ENCODE data around the gene TXNRD1.

Gene TXNRD1

GRCh38 chr12:104345234-104346066 is 129.9 kb downstream of the TXNRD1 start:
- Histone ChIP-seq H3K36me3 (ENCODE audit: control insufficient read depth, insufficient read depth, low read length) (peaks cover 42% of the 10 kb centered on the region), H3K4me3 (ENCODE audit: insufficient read depth, low read depth, low read length, poor library complexity, severe bottlenecking) (no peak overlapping the region), H3K27me3 (replicated peaks; ENCODE audit: control insufficient read depth, insufficient read depth, low read length, poor library complexity, severe bottlenecking) (no peaks in the 10 kb centered on the region), H3K9me3 (ENCODE audit: control insufficient read depth, low read length) (no peaks in the 10 kb centered on the region), H3K27ac (ENCODE audit: insufficient read depth, low read length, poor library complexity, severe bottlenecking) (no peak overlapping the region), H3K4me1 (ENCODE audit: control insufficient read depth, insufficient read depth, low read length, poor library complexity, severe bottlenecking) (no peaks in the 10 kb centered on the region)
- no peak for DNase-seq

DNA sequence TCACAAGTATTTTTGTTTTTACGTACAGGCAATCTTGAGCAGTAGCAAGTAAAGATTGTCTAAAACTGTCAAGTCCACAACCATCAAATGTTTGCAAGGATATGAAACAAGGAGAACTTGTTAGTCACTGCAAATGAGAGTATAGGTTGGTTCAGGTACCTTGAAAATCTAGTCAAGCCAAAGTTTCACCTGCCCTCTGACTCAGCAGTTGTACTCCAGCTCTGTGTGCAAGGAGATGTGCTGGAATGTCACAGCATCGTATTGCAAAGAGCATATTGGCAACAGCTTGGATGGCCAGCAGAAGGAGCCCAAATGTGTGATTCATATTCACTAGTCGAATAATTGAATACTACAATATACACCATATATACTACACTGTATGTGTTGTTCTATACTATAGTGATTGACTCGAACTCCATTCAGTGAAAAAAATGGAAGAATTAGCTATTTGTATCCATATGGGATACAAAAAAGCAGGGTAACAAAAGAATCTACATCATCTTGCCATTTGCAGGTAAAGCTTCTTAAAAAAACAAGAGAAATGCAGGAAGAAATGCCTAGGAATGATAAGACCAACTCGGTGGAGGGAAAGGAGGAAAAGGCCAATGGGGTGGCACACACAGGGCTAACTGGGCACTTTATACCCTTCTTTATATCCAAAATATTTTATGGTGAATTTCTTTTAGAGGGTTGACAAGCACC is 131.9 kb downstream of the TXNRD1 start:
- H3K27me3 ChIP-seq (replicated peaks; ENCODE audit: control insufficient read depth, insufficient read depth, low read length, poor library complexity, severe bottlenecking), result no peaks in the 10 kb centered on the region
- H3K36me3 ChIP-seq (ENCODE audit: control insufficient read depth, insufficient read depth, low read length), result peaks cover 32% of the 10 kb centered on the region
- no peak overlapping the region for H3K4me3 ChIP-seq (ENCODE audit: insufficient read depth, low read depth, low read length, poor library complexity, severe bottlenecking)
- H3K4me1 ChIP-seq (ENCODE audit: control insufficient read depth, insufficient read depth, low read length, poor library complexity, severe bottlenecking), result no peaks in the 10 kb centered on the region
- no peaks in the 10 kb centered on the region for H3K9me3 ChIP-seq (ENCODE audit: control insufficient read depth, low read length)
- DNase-seq, result no peak
- no peak overlapping the region for H3K27ac ChIP-seq (ENCODE audit: insufficient read depth, low read length, poor library complexity, severe bottlenecking)

GRCh38 chr12:104348283-104348993 is 132.9 kb downstream of the TXNRD1 start:
- Histone ChIP-seq H3K27me3 (replicated peaks; ENCODE audit: control insufficient read depth, insufficient read depth, low read length, poor library complexity, severe bottlenecking) (no peaks in the 10 kb centered on the region), H3K9me3 (ENCODE audit: control insufficient read depth, low read length) (no peaks in the 10 kb centered on the region), H3K4me3 (ENCODE audit: insufficient read depth, low read depth, low read length, poor library complexity, severe bottlenecking) (no peak overlapping the region), H3K27ac (ENCODE audit: insufficient read depth, low read length, poor library complexity, severe bottlenecking) (no peak overlapping the region), H3K4me1 (ENCODE audit: control insufficient read depth, insufficient read depth, low read length, poor library complexity, severe bottlenecking) (no peaks in the 10 kb centered on the region), H3K36me3 (ENCODE audit: control insufficient read depth, insufficient read depth, low read length) (peaks cover 26% of the 10 kb centered on the region)
- no peak for DNase-seq

DNA sequence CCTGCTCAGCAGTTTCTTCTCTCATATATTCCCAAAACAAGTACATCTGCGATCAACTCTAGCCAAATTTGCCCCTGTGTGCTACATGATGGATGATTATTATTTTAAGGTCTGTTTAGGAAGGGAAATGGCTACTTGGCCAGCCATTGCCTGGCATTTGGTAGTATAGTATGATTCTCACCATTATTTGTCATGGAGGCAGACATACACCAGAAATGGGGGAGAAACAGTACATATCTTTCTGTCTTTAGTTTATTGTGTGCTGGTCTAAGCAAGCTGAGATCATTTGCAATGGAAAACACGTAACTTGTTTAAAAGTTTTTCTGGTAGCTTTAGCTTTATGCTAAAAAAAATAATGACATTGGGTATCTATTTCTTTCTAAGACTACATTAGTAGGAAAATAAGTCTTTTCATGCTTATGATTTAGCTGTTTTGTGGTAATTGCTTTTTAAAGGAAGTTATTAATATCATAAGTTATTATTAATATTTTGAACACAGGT is 133.5 kb downstream of the TXNRD1 start:
- no peak overlapping the region for H3K4me3 ChIP-seq (ENCODE audit: insufficient read depth, low read depth, low read length, poor library complexity, severe bottlenecking)

DNA sequence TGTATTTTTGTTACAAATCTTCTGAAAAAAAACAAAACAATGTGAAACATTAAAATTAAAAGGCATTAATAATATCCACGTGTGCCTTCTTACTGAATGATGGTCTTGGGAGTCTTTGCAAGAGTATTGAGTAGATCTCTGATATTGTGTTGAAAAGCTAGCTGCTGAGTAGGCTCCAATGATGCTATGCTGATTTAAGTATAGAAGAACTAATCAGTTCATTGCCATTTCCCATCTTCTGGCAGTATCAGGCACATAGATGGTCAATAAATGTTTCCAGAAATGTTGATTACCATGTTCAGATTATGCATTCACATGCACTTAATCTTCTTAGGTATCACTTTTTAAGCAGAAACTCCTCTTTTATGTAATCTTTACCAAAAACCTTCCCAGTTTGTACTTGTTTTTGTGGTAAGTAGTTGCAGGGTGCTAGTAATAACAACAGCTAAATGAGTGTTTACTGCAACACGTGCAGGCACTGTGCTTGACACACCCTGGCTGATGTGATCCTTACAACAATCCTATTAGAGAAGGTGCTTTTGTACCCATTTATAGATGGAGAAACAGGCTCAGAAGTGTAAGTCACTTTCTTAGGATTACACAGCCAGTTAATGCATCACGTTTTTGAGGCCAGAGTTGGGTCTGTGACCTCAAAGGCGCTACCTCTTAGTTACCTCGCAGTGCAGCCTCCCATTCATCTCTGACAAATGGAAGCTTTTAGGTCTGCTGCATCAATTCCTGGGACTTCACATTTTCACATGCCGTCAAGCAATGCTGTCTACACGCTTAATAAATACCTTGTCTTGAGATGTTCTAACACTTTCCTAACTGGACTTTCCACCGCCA is 134.9 kb downstream of the TXNRD1 start:
- peaks cover 26% of the 10 kb centered on the region for H3K36me3 ChIP-seq (ENCODE audit: control insufficient read depth, insufficient read depth, low read length)
- H3K27me3 ChIP-seq (replicated peaks; ENCODE audit: control insufficient read depth, insufficient read depth, low read length, poor library complexity, severe bottlenecking), result no peaks in the 10 kb centered on the region
- no peak for DNase-seq
- no peak overlapping the region for H3K4me3 ChIP-seq (ENCODE audit: insufficient read depth, low read depth, low read length, poor library complexity, severe bottlenecking)
- H3K9me3 ChIP-seq (ENCODE audit: control insufficient read depth, low read length), result no peaks in the 10 kb centered on the region
- no peak overlapping the region for H3K27ac ChIP-seq (ENCODE audit: insufficient read depth, low read length, poor library complexity, severe bottlenecking)
- no peaks in the 10 kb centered on the region for H3K4me1 ChIP-seq (ENCODE audit: control insufficient read depth, insufficient read depth, low read length, poor library complexity, severe bottlenecking)

More for the DNA sequence above, 133.5 kb downstream of the TXNRD1 start:
- Histone ChIP-seq H3K36me3 (ENCODE audit: control insufficient read depth, insufficient read depth, low read length) (peaks cover 26% of the 10 kb centered on the region), H3K27ac (ENCODE audit: insufficient read depth, low read length, poor library complexity, severe bottlenecking) (no peak overlapping the region), H3K4me1 (ENCODE audit: control insufficient read depth, insufficient read depth, low read length, poor library complexity, severe bottlenecking) (no peaks in the 10 kb centered on the region), H3K27me3 (replicated peaks; ENCODE audit: control insufficient read depth, insufficient read depth, low read length, poor library complexity, severe bottlenecking) (no peaks in the 10 kb centered on the region), H3K9me3 (ENCODE audit: control insufficient read depth, low read length) (no peaks in the 10 kb centered on the region)
- no peak for DNase-seq

GRCh38 chr12:104351057-104351983 is 135.7 kb downstream of the TXNRD1 start:
- Histone ChIP-seq H3K27ac (ENCODE audit: insufficient read depth, low read length, poor library complexity, severe bottlenecking) (no peak overlapping the region), H3K4me1 (ENCODE audit: control insufficient read depth, insufficient read depth, low read length, poor library complexity, severe bottlenecking) (no peaks in the 10 kb centered on the region), H3K4me3 (ENCODE audit: insufficient read depth, low read depth, low read length, poor library complexity, severe bottlenecking) (no peak overlapping the region), H3K36me3 (ENCODE audit: control insufficient read depth, insufficient read depth, low read length) (peaks cover 26% of the 10 kb centered on the region), H3K9me3 (ENCODE audit: control insufficient read depth, low read length) (no peaks in the 10 kb centered on the region), H3K27me3 (replicated peaks; ENCODE audit: control insufficient read depth, insufficient read depth, low read length, poor library complexity, severe bottlenecking) (no peaks in the 10 kb centered on the region)
- DNase-seq, result no peak

- Histone ChIP-seq H3K27me3 (replicated peaks; ENCODE audit: control insufficient read depth, insufficient read depth, low read length, poor library complexity, severe bottlenecking) (no peaks in the 10 kb centered on the region), H3K4me1 (ENCODE audit: control insufficient read depth, insufficient read depth, low read length, poor library complexity, severe bottlenecking) (no peaks in the 10 kb centered on the region), H3K27ac (ENCODE audit: insufficient read depth, low read length, poor library complexity, severe bottlenecking) (no peak overlapping the region), H3K9me3 (ENCODE audit: control insufficient read depth, low read length) (no peaks in the 10 kb centered on the region), H3K4me3 (ENCODE audit: insufficient read depth, low read depth, low read length, poor library complexity, severe bottlenecking) (no peak overlapping the region), H3K36me3 (ENCODE audit: control insufficient read depth, insufficient read depth, low read length) (peaks cover 26% of the 10 kb centered on the region)
- DNase-seq, result no peak
These were observed 136.6 kb downstream of the TXNRD1 start for GRCh38 chr12:104352106-104352713.

DNA sequence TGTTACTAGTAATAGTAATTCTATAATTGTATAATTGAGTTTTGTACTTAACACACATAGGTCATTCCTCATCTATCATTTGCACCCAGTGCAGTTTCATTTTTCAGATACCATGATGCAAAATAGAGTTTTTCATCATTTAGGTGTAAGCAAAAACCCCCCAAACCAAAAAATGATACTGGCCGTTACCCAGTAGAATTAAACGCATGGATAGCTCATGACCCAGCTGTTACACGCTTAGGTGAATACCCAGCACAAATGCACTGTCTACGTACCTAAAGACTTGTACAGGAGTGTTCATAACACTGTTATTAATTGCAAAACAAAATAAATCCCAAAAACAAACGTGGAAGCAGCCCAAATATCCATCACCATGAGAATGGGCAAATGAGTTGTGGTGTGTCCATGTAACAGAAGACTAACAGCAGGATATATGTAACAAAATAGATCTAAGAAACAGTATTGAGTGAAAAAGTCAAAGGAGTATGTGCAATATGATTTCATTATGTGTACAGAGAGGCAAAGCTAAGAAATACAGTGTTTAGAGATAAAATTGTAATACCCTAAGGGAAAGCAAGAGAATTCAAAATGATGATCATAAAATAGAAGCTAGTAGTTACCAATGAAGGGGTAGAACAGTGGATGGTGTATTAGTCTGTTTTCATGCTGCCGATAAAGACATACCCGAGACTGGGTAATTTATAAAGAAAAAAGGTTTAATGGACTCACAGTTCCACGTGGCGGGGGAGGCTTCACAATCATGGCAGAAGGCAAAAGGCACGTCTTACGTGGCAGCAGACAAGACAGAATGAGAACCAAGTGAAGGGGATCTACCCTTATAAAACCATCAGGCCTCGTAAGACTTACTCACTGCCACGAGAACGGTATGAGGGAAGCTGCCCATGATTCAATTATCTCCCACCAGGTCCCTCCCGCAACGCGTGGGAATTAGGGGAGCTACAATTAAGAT is 137.7 kb downstream of the TXNRD1 start:
- H3K36me3 ChIP-seq (ENCODE audit: control insufficient read depth, insufficient read depth, low read length), result peaks cover 23% of the 10 kb centered on the region
- no peaks in the 10 kb centered on the region for H3K4me1 ChIP-seq (ENCODE audit: control insufficient read depth, insufficient read depth, low read length, poor library complexity, severe bottlenecking)
- H3K27me3 ChIP-seq (replicated peaks; ENCODE audit: control insufficient read depth, insufficient read depth, low read length, poor library complexity, severe bottlenecking), result no peaks in the 10 kb centered on the region

More for the DNA sequence above, 137.7 kb downstream of the TXNRD1 start:
- Histone ChIP-seq H3K4me3 (ENCODE audit: insufficient read depth, low read depth, low read length, poor library complexity, severe bottlenecking) (no peak overlapping the region), H3K9me3 (ENCODE audit: control insufficient read depth, low read length) (no peaks in the 10 kb centered on the region), H3K27ac (ENCODE audit: insufficient read depth, low read length, poor library complexity, severe bottlenecking) (no peak overlapping the region)
- no peak for DNase-seq

Measured in effector memory CD4-positive, alpha-beta T cell (primary cell).